ENCODE measurements around the gene IQCK. TPM values are rescaled to one million over a fixed set of nuclear protein-coding genes. Genes with fewer than 3 reads are reported as not detected.
A peak's percentile ranks its signal among the peaks of the same experiment; 100 is the strongest.

IQCK gene
- total and polyA plus RNA-seq, 8 donors, result 3.5 to 100.0 (median 13.6) TPM

- intact Hi-C loops (cut with DNase I; ENCODE audit: low total_unique reads), result loop anchor here (10.0 kb wide), 1 partner anchor 167 kb away; the partner anchor contains the start of genes IQCK and KNOP1
- peak overlapping the region; percentile 67 to 80 (median 70) for H3K4me3 ChIP-seq
- WGBS, 5 donors, result 37 to 62% (median 41%) methylated on average over 9 of the region's 9 CpGs
Observed at GRCh38 chr16:19882186-19882585, 164.1 kb downstream of the IQCK start.

GRCh38 chr16:19882646-19883045 lies 164.6 kb downstream of the IQCK start:
- Histone ChIP-seq H3K4me3 (peak overlapping the region; percentile 67 to 80 (median 70)), H3K27ac (peak overlapping the region; percentile 78 to 88 (median 87)), H3K4me1 (peaks cover 18 to 71% (median 41%) of the 10 kb centered on the region in 4 donors), H3K36me3 (peaks cover 0 to 17% (median 5%) of the 10 kb centered on the region in 4 donors), H3K9me3 (no peaks in the 10 kb centered on the region), H3K27me3 (peaks cover 0 to 36% (median 5%) of the 10 kb centered on the region in 3 donors)
- intact Hi-C loops (cut with DNase I; ENCODE audit: low total_unique reads), result loop anchor here (10.0 kb wide), 1 partner anchor 168 kb away; the partner anchor contains the start of genes IQCK and KNOP1
- DNase-seq, result peak in 1 of 2 donors; percentile 30
- TF ChIP-seq EP300 (IDR thresholded peaks at IDR 0.05), result no peak
- no peak for TF ChIP-seq CTCF (IDR thresholded peaks at IDR 0.05)
- no peak for TF ChIP-seq POLR2AphosphoS5 (IDR thresholded peaks at IDR 0.05)
- no peak for TF ChIP-seq POLR2A (IDR thresholded peaks at IDR 0.05)
- 27 to 48% (median 33%) methylated on average over 3 of the region's 3 CpGs for WGBS, 5 donors

More at GRCh38 chr16:19882186-19882585, 164.1 kb downstream of the IQCK start:
- peak overlapping the region; percentile 78 to 88 (median 87) for H3K27ac ChIP-seq
- no peak for TF ChIP-seq POLR2AphosphoS5 (IDR thresholded peaks at IDR 0.05)
- no peak for TF ChIP-seq POLR2A (IDR thresholded peaks at IDR 0.05)
- TF ChIP-seq EP300 (IDR thresholded peaks at IDR 0.05), result no peak
- TF ChIP-seq CTCF (IDR thresholded peaks at IDR 0.05), result no peak
- peaks cover 0 to 19% (median 5%) of the 10 kb centered on the region in 4 donors for H3K36me3 ChIP-seq
- H3K4me1 ChIP-seq, result peaks cover 18 to 71% (median 41%) of the 10 kb centered on the region in 4 donors
- DNase-seq, result no peak
- H3K9me3 ChIP-seq, result no peaks in the 10 kb centered on the region
- H3K27me3 ChIP-seq, result peaks cover 0 to 36% (median 5%) of the 10 kb centered on the region in 3 donors

- Histone ChIP-seq H3K4me1 (peaks cover 18 to 68% (median 41%) of the 10 kb centered on the region in 4 donors), H3K4me3 (peak overlapping the region; percentile 67 to 80 (median 70)), H3K9me3 (no peaks in the 10 kb centered on the region), H3K27me3 (peaks cover 0 to 36% (median 5%) of the 10 kb centered on the region in 3 donors), H3K36me3 (peaks cover 0 to 15% (median 4%) of the 10 kb centered on the region in 4 donors), H3K27ac (peak overlapping the region; percentile 78 to 88 (median 87))
- 2 to 7% (median 3%) methylated on average over 5 to 35 of the region's 35 CpGs for WGBS, 5 donors
- TF ChIP-seq CTCF (IDR thresholded peaks at IDR 0.05) (no peak), POLR2AphosphoS5 (IDR thresholded peaks at IDR 0.05) (peak in 1 of 3 donors; percentile 20), EP300 (IDR thresholded peaks at IDR 0.05) (no peak), POLR2A (IDR thresholded peaks at IDR 0.05) (no peak)
- peak; percentile 48 to 79 for DNase-seq
- intact Hi-C loops (cut with DNase I; ENCODE audit: low total_unique reads), result loop anchor here (10.0 kb wide), 1 partner anchor 169 kb away; the partner anchor contains the start of genes IQCK and KNOP1
Observed at GRCh38 chr16:19883296-19883965, 165.4 kb downstream of the IQCK start.

GRCh38 chr16:19883966-19884485 lies 166.0 kb downstream of the IQCK start:
- 0 to 4% (median 1%) methylated on average over 8 to 24 of the region's 24 CpGs for whole genome bisulfite sequencing, 5 donors
- peak; percentile 32 to 67 for DNase-seq
- intact Hi-C loops (cut with DNase I; ENCODE audit: low total_unique reads), result loop anchor here (10.0 kb wide), 1 partner anchor 169 kb away; the partner anchor contains the start of genes IQCK and KNOP1
- H3K4me3 ChIP-seq, result peak overlapping the region; percentile 67 to 80 (median 70)
- peaks cover 0 to 36% (median 5%) of the 10 kb centered on the region in 3 donors for H3K27me3 ChIP-seq
- TF ChIP-seq POLR2AphosphoS5 (IDR thresholded peaks at IDR 0.05), result no peak
- no peak for TF ChIP-seq EP300 (IDR thresholded peaks at IDR 0.05)
- no peak for TF ChIP-seq CTCF (IDR thresholded peaks at IDR 0.05)
- no peak for TF ChIP-seq POLR2A (IDR thresholded peaks at IDR 0.05)
- no peaks in the 10 kb centered on the region for H3K9me3 ChIP-seq
- H3K27ac ChIP-seq, result peak overlapping the region; percentile 78 to 88 (median 87)
- H3K36me3 ChIP-seq, result peaks cover 0 to 9% (median 3%) of the 10 kb centered on the region in 4 donors
- H3K4me1 ChIP-seq, result peaks cover 12 to 62% (median 41%) of the 10 kb centered on the region in 4 donors

Measured in stomach (tissue), 9 donors.